Measurements from ENCODE around the gene DLX1.
"Not testable (repeated sequence)": the region's sequence is repeated elsewhere in the genome, so short reads cannot be mapped to it uniquely, and the experiment has no call there.

The DLX1 gene

DNA sequence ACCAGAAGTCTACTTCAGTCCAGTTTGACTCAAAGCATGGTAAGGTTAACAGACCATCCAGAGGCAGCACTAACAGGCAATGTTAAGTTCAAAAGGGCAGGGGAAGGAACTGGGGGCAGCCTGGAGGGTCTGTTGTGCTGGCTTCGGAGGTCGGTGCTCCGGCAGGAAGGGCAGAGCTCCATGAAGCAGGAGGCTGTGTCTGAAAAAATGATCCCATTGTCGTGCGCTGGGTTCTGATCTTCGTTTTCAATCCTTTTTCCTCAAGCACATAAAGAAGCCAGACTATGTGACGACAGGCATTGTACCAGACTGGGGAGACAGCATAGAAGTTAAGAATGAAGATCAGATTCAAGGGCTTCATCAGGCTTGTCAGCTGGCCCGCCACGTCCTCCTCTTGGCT lies 21.9 kb upstream of the DLX1 start:
- H3K4me1 ChIP-seq (ENCODE audit: control insufficient read depth in 2 of 2, insufficient read depth in 2 of 2, low read length in 2 of 2): no peaks in the 10 kb centered on the region
- no peaks in the 10 kb centered on the region for H3K9me3 ChIP-seq (ENCODE audit: control insufficient read depth in 2 of 2, low read length in 2 of 2)
- peaks cover 0 to 2% of the 10 kb centered on the region in 2 donors for H3K36me3 ChIP-seq (ENCODE audit: control insufficient read depth in 2 of 2, insufficient read depth in 2 of 2, low read length in 2 of 2)
- no peak overlapping the region for H3K9ac ChIP-seq (ENCODE audit: low read depth in 1 of 2, low read length in 2 of 2)
- H3K27ac ChIP-seq (ENCODE audit: low read depth in 2 of 2, low read length in 2 of 2): no peak overlapping the region
- H3K4me3 ChIP-seq (ENCODE audit: low read length in 2 of 2): no peak overlapping the region
- H3K27me3 ChIP-seq (ENCODE audit: control insufficient read depth in 2 of 2, insufficient read depth in 2 of 2, low read length in 2 of 2): no peaks in the 10 kb centered on the region

DNA sequence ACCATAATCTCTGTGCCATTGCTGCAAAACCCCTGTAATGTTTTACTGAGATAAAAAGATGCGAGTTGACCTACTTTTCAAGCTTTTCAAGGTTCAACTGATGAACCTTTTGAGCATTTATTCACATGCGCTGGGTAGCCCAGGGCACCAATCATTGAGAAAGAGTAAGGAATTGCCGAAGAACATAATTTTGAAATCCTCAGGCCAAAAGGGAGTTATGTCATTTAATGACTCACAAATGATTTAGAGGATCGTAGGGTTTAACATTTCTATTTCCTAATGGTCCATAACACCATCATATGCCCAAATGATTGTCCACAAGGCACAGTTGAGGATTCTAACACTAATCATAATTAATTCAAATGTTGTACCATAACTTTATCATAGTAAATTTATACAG lies 20.2 kb upstream of the DLX1 start:
- no peak overlapping the region for H3K9ac ChIP-seq (ENCODE audit: low read depth in 1 of 2, low read length in 2 of 2)
- H3K9me3 ChIP-seq (ENCODE audit: control insufficient read depth in 2 of 2, low read length in 2 of 2): no peaks in the 10 kb centered on the region
- peaks cover 0 to 2% of the 10 kb centered on the region in 2 donors for H3K36me3 ChIP-seq (ENCODE audit: control insufficient read depth in 2 of 2, insufficient read depth in 2 of 2, low read length in 2 of 2)
- H3K4me1 ChIP-seq (ENCODE audit: control insufficient read depth in 2 of 2, insufficient read depth in 2 of 2, low read length in 2 of 2): no peaks in the 10 kb centered on the region
- no peak overlapping the region for H3K27ac ChIP-seq (ENCODE audit: low read depth in 2 of 2, low read length in 2 of 2)
- no peaks in the 10 kb centered on the region for H3K27me3 ChIP-seq (ENCODE audit: control insufficient read depth in 2 of 2, insufficient read depth in 2 of 2, low read length in 2 of 2)
- H3K4me3 ChIP-seq (ENCODE audit: low read length in 2 of 2): no peak overlapping the region

DNA sequence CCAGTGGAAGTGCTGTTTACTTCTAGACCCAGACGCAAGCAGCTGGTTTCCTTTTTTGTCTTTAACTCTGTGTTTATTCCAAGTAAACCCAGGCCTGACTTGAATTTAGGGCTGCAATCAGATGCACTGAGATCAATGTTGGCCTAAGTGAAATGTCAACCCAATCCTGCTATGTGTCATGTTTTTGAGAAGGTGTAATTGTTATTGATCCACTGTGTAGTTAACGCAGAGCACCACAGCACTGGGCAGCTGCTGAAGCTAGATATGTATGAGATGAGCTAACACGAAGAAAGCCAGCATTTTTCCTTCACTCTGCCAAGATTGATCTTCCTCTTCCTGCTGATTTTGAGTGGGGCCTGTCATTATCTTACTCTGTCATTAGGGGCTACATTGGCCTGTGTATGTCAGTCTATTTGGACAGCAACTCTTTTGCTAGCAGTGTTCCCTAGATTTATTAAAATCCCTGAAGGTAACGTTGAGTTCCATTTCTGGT lies 18.9 kb upstream of the DLX1 start:
- Histone ChIP-seq H3K9ac (ENCODE audit: low read depth in 1 of 2, low read length in 2 of 2) (no peak overlapping the region), H3K9me3 (ENCODE audit: control insufficient read depth in 2 of 2, low read length in 2 of 2) (no peaks in the 10 kb centered on the region), H3K27ac (ENCODE audit: low read depth in 2 of 2, low read length in 2 of 2) (no peak overlapping the region), H3K4me1 (ENCODE audit: control insufficient read depth in 2 of 2, insufficient read depth in 2 of 2, low read length in 2 of 2) (no peaks in the 10 kb centered on the region), H3K27me3 (ENCODE audit: control insufficient read depth in 2 of 2, insufficient read depth in 2 of 2, low read length in 2 of 2) (no peaks in the 10 kb centered on the region), H3K4me3 (ENCODE audit: low read length in 2 of 2) (no peak overlapping the region), H3K36me3 (ENCODE audit: control insufficient read depth in 2 of 2, insufficient read depth in 2 of 2, low read length in 2 of 2) (peaks cover 0 to 2% of the 10 kb centered on the region in 2 donors)

DNA sequence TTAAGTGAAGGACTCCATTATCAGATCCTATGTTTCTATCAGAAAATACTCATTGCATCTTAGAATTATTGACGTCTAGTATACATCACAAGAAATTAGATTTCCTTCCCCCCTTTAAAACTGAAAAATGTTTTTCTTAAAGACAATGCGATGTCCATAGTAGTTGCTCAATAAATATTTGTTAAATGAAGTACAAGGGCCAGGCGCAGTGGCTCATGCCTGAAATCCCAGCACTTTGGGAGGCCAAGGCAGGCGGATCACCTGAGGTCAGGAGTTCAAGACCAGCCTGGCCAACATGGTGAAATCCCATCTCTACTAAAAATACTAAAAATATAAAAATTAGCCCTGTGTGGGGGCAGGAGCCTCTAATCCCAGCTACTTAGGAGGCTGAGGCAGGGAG lies 17.4 kb upstream of the DLX1 start:
- not testable (repeated sequence) for H3K27me3 ChIP-seq (ENCODE audit: control insufficient read depth in 2 of 2, insufficient read depth in 2 of 2, low read length in 2 of 2); H3K9me3 ChIP-seq (ENCODE audit: control insufficient read depth in 2 of 2, low read length in 2 of 2); H3K4me3 ChIP-seq (ENCODE audit: low read length in 2 of 2); H3K4me1 ChIP-seq (ENCODE audit: control insufficient read depth in 2 of 2, insufficient read depth in 2 of 2, low read length in 2 of 2); H3K27ac ChIP-seq (ENCODE audit: low read depth in 2 of 2, low read length in 2 of 2); H3K9ac ChIP-seq (ENCODE audit: low read depth in 1 of 2, low read length in 2 of 2); H3K36me3 ChIP-seq (ENCODE audit: control insufficient read depth in 2 of 2, insufficient read depth in 2 of 2, low read length in 2 of 2)

DNA sequence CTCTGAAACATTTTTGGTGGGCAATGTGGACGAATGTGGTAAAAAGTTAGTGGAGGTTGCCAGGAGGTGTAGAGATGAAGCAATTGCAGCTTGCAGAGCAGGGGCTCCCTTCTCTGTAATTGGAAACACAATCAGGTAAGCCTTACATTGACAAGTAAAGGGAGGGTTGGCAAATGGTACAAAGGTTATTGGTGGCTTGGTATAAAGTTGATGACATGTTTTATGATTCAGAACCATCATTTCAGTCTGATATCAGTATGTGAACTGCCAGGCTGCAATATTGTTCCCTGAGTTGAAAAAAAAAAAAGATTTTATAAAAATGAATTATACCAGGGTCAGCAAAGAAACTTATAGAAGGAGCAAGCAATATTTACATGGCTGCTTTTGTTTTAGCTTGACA lies 14.4 kb upstream of the DLX1 start:
- Histone ChIP-seq H3K9ac (ENCODE audit: low read depth in 1 of 2, low read length in 2 of 2) (no peak overlapping the region), H3K4me1 (ENCODE audit: control insufficient read depth in 2 of 2, insufficient read depth in 2 of 2, low read length in 2 of 2) (no peaks in the 10 kb centered on the region), H3K27me3 (ENCODE audit: control insufficient read depth in 2 of 2, insufficient read depth in 2 of 2, low read length in 2 of 2) (no peaks in the 10 kb centered on the region), H3K36me3 (ENCODE audit: control insufficient read depth in 2 of 2, insufficient read depth in 2 of 2, low read length in 2 of 2) (peaks cover 0 to 2% of the 10 kb centered on the region in 2 donors), H3K9me3 (ENCODE audit: control insufficient read depth in 2 of 2, low read length in 2 of 2) (no peaks in the 10 kb centered on the region), H3K4me3 (ENCODE audit: low read length in 2 of 2) (no peak overlapping the region), H3K27ac (ENCODE audit: low read depth in 2 of 2, low read length in 2 of 2) (no peak overlapping the region)

- Histone ChIP-seq H3K27me3 (ENCODE audit: control insufficient read depth in 2 of 2, insufficient read depth in 2 of 2, low read length in 2 of 2) (no peaks in the 10 kb centered on the region), H3K4me1 (ENCODE audit: control insufficient read depth in 2 of 2, insufficient read depth in 2 of 2, low read length in 2 of 2) (no peaks in the 10 kb centered on the region), H3K4me3 (ENCODE audit: low read length in 2 of 2) (no peak overlapping the region), H3K9me3 (ENCODE audit: control insufficient read depth in 2 of 2, low read length in 2 of 2) (no peaks in the 10 kb centered on the region), H3K27ac (ENCODE audit: low read depth in 2 of 2, low read length in 2 of 2) (no peak overlapping the region), H3K9ac (ENCODE audit: low read depth in 1 of 2, low read length in 2 of 2) (no peak overlapping the region), H3K36me3 (ENCODE audit: control insufficient read depth in 2 of 2, insufficient read depth in 2 of 2, low read length in 2 of 2) (no peaks in the 10 kb centered on the region)
These were observed 13.0 kb upstream of the DLX1 start for GRCh38 chr2:172072303-172072702.

DNA sequence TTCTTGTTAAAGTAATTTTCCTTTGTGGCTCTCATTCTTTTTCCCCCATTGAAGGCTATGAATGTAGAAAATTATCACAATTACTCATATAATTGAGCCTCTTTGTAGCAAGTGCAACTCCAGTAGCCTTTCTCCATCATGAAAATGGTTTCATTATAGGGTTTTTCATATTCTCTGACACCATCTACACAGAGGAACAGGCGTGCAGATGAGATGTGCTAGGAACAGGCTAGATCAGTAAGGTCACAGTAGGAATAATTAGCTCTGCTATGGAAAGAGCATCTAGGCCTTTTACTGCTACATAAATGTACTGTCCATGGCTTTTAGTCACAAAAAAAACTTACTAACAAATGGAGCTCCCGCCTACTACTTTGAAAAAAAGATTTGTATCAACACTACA lies 12.6 kb upstream of the DLX1 start:
- Histone ChIP-seq H3K9ac (ENCODE audit: low read depth in 1 of 2, low read length in 2 of 2) (no peak overlapping the region), H3K27ac (ENCODE audit: low read depth in 2 of 2, low read length in 2 of 2) (no peak overlapping the region), H3K36me3 (ENCODE audit: control insufficient read depth in 2 of 2, insufficient read depth in 2 of 2, low read length in 2 of 2) (no peaks in the 10 kb centered on the region), H3K27me3 (ENCODE audit: control insufficient read depth in 2 of 2, insufficient read depth in 2 of 2, low read length in 2 of 2) (no peaks in the 10 kb centered on the region), H3K4me1 (ENCODE audit: control insufficient read depth in 2 of 2, insufficient read depth in 2 of 2, low read length in 2 of 2) (no peaks in the 10 kb centered on the region), H3K4me3 (ENCODE audit: low read length in 2 of 2) (no peak overlapping the region), H3K9me3 (ENCODE audit: control insufficient read depth in 2 of 2, low read length in 2 of 2) (no peaks in the 10 kb centered on the region)

GRCh38 chr2:172073518-172073917 lies 11.8 kb upstream of the DLX1 start:
- H3K36me3 ChIP-seq (ENCODE audit: control insufficient read depth in 2 of 2, insufficient read depth in 2 of 2, low read length in 2 of 2): no peaks in the 10 kb centered on the region
- H3K4me3 ChIP-seq (ENCODE audit: low read length in 2 of 2): no peak overlapping the region

DNA sequence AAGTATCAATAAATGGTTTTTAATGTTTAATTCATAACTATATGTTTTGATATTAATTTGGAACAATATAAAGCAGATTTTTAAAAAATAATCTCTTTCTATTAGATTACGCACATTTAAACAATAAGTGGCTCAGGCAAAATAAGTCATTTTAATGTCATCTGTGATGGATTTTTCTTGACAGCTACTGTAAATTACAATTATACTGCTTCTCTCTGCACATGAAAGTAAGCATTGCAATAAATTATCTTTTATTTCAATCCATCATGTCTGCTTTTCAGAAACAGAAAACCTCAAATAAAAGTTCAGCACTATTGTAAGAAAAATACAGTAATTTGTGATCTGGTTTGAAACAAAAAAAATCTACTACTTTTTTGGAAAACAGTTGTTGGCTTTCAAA lies 11.1 kb upstream of the DLX1 start:
- Histone ChIP-seq H3K36me3 (ENCODE audit: control insufficient read depth in 2 of 2, insufficient read depth in 2 of 2, low read length in 2 of 2) (no peaks in the 10 kb centered on the region), H3K9ac (ENCODE audit: low read depth in 1 of 2, low read length in 2 of 2) (no peak overlapping the region), H3K9me3 (ENCODE audit: control insufficient read depth in 2 of 2, low read length in 2 of 2) (no peaks in the 10 kb centered on the region), H3K27me3 (ENCODE audit: control insufficient read depth in 2 of 2, insufficient read depth in 2 of 2, low read length in 2 of 2) (peaks cover 0 to 2% of the 10 kb centered on the region in 2 donors), H3K4me1 (ENCODE audit: control insufficient read depth in 2 of 2, insufficient read depth in 2 of 2, low read length in 2 of 2) (no peaks in the 10 kb centered on the region), H3K4me3 (ENCODE audit: low read length in 2 of 2) (no peak overlapping the region), H3K27ac (ENCODE audit: low read depth in 2 of 2, low read length in 2 of 2) (no peak overlapping the region)

More at GRCh38 chr2:172073518-172073917, 11.8 kb upstream of the DLX1 start:
- Histone ChIP-seq H3K9ac (ENCODE audit: low read depth in 1 of 2, low read length in 2 of 2) (no peak overlapping the region), H3K4me1 (ENCODE audit: control insufficient read depth in 2 of 2, insufficient read depth in 2 of 2, low read length in 2 of 2) (no peaks in the 10 kb centered on the region), H3K9me3 (ENCODE audit: control insufficient read depth in 2 of 2, low read length in 2 of 2) (no peaks in the 10 kb centered on the region), H3K27me3 (ENCODE audit: control insufficient read depth in 2 of 2, insufficient read depth in 2 of 2, low read length in 2 of 2) (no peaks in the 10 kb centered on the region), H3K27ac (ENCODE audit: low read depth in 2 of 2, low read length in 2 of 2) (no peak overlapping the region)

GRCh38 chr2:172079416-172079815 lies 5.9 kb upstream of the DLX1 start:
- peaks cover 3 to 8% of the 10 kb centered on the region in 2 donors for H3K4me1 ChIP-seq (ENCODE audit: control insufficient read depth in 2 of 2, insufficient read depth in 2 of 2, low read length in 2 of 2)
- H3K9me3 ChIP-seq (ENCODE audit: control insufficient read depth in 2 of 2, low read length in 2 of 2): no peaks in the 10 kb centered on the region
- H3K4me3 ChIP-seq (ENCODE audit: low read length in 2 of 2): no peak overlapping the region
- no peak overlapping the region for H3K9ac ChIP-seq (ENCODE audit: low read depth in 1 of 2, low read length in 2 of 2)
- H3K36me3 ChIP-seq (ENCODE audit: control insufficient read depth in 2 of 2, insufficient read depth in 2 of 2, low read length in 2 of 2): no peaks in the 10 kb centered on the region
- H3K27me3 ChIP-seq (ENCODE audit: control insufficient read depth in 2 of 2, insufficient read depth in 2 of 2, low read length in 2 of 2): peaks cover 45 to 49% of the 10 kb centered on the region in 2 donors
- no peak overlapping the region for H3K27ac ChIP-seq (ENCODE audit: low read depth in 2 of 2, low read length in 2 of 2)
